ENCODE data around the gene OSBPL8. TPM values are rescaled to one million over a fixed set of nuclear protein-coding genes. Genes with fewer than 3 reads are reported as not detected.

The OSBPL8 gene
- total and polyA plus RNA-seq, 7 donors, result 7.6 to 64.3 (median 44.8) TPM

- Histone ChIP-seq H3K27me3 (no peaks in the 10 kb centered on the region), H3K4me3 (no peak overlapping the region), H3K4me1 (no peaks in the 10 kb centered on the region), H3K9me3 (no peaks in the 10 kb centered on the region), H3K36me3 (no peaks in the 10 kb centered on the region), H3K27ac (no peak overlapping the region)
- no peak for TF ChIP-seq POLR2AphosphoS5 (IDR thresholded peaks at IDR 0.05)
- TF ChIP-seq EP300 (IDR thresholded peaks at IDR 0.05), result no peak
- TF ChIP-seq POLR2A (IDR thresholded peaks at IDR 0.05), result no peak
- TF ChIP-seq, protein P1, sequence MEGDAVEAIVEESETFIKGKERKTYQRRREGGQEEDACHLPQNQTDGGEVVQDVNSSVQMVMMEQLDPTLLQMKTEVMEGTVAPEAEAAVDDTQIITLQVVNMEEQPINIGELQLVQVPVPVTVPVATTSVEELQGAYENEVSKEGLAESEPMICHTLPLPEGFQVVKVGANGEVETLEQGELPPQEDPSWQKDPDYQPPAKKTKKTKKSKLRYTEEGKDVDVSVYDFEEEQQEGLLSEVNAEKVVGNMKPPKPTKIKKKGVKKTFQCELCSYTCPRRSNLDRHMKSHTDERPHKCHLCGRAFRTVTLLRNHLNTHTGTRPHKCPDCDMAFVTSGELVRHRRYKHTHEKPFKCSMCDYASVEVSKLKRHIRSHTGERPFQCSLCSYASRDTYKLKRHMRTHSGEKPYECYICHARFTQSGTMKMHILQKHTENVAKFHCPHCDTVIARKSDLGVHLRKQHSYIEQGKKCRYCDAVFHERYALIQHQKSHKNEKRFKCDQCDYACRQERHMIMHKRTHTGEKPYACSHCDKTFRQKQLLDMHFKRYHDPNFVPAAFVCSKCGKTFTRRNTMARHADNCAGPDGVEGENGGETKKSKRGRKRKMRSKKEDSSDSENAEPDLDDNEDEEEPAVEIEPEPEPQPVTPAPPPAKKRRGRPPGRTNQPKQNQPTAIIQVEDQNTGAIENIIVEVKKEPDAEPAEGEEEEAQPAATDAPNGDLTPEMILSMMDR (IDR thresholded peaks at IDR 0.05), result no peak
- intact Hi-C loops (cut with DNase I), result no loop called here
- WGBS, 2 donors, result 57 to 84% methylated on average over 3 of the region's 3 CpGs
- DNase-seq, result no peak
These were observed 250.7 kb downstream of the OSBPL8 start for GRCh38 chr12:76308866-76309265.

DNA sequence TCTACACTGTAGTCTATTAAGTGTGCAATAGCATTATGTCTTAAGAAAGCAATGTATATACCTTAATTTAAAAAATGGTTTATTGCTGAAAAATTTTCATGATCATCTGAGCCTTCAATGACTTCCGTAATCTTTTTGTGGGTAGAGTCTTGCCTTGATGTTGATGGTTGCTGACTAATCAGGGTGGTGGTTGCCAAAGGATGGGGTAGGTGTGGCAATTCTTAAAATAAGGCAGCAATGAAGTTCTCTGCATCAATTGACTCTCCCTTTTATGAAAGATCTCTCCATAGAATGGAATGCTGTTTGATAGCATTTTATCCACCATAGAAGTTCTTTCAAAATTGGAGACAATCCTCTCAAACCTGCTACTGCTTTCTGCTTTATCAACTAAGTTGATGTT, 252.5 kb downstream of the OSBPL8 start:
- H3K27ac ChIP-seq, result no peak overlapping the region
- H3K9me3 ChIP-seq, result no peaks in the 10 kb centered on the region
- intact Hi-C loops (cut with DNase I), result no loop called here
- DNase-seq, result no peak
- H3K4me3 ChIP-seq, result no peak overlapping the region
- no peak for TF ChIP-seq EP300 (IDR thresholded peaks at IDR 0.05)
- TF ChIP-seq, protein P1 (IDR thresholded peaks at IDR 0.05), result no peak
- TF ChIP-seq POLR2A (IDR thresholded peaks at IDR 0.05), result no peak
- TF ChIP-seq POLR2AphosphoS5 (IDR thresholded peaks at IDR 0.05), result no peak
- H3K4me1 ChIP-seq, result no peaks in the 10 kb centered on the region
- whole genome bisulfite sequencing, 2 donors, result 91 to 94% methylated on average over 1 of the region's 1 CpG
- no peaks in the 10 kb centered on the region for H3K36me3 ChIP-seq
- no peaks in the 10 kb centered on the region for H3K27me3 ChIP-seq

DNA sequence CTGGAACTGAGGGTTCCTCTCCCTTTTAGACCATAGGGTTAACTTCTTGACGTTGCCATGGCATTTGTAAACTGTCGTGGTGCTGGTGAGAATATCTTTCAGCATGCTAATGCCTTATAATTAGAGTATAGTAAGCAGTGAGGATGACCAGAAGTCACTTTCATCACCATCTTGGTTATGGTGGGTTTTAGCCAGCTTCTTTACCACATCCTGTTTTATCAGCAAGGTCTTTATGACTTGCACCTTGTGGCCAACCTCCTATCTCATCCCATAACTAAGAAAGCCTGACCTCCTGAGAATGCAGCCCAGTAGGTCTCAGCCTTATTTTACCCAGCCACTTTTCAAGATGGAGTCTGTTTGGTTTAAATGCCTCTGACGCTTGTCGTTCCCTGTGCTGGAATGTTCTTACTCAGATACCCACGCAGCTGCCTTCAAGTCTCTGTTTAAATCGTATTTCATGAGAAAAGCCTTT, 255.5 kb downstream of the OSBPL8 start:
- WGBS, 2 donors, result 85 to 89% methylated on average over 6 of the region's 6 CpGs
- no peaks in the 10 kb centered on the region for H3K9me3 ChIP-seq
- H3K27ac ChIP-seq, result no peak overlapping the region
- no peaks in the 10 kb centered on the region for H3K4me1 ChIP-seq
- TF ChIP-seq, protein P1 (IDR thresholded peaks at IDR 0.05), result no peak
- TF ChIP-seq POLR2A (IDR thresholded peaks at IDR 0.05) (no peak), EP300 (IDR thresholded peaks at IDR 0.05) (no peak), POLR2AphosphoS5 (IDR thresholded peaks at IDR 0.05) (no peak)
- H3K36me3 ChIP-seq, result no peaks in the 10 kb centered on the region
- no peaks in the 10 kb centered on the region for H3K27me3 ChIP-seq
- intact Hi-C loops (cut with DNase I), result no loop called here
- no peak for DNase-seq
- no peak overlapping the region for H3K4me3 ChIP-seq

DNA sequence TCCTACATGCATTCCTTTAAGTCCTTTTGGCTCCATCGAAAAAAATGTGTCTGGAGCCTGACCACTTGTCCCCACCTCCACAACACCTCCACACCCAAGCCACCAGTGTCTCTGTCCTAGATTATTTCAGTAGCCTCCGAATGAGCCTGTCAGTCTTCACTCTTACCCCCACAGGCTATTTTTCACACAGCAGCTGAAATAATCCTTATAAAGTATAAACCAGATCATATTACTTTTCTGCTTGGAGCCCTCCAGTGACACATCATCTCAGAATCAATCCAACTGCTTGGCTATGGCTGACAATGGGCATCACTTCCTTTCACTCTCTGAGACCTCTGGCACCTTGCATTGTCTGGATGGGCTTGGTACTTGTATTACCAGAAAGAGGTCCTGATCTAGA, 256.2 kb downstream of the OSBPL8 start:
- Histone ChIP-seq H3K4me1 (no peaks in the 10 kb centered on the region), H3K4me3 (no peak overlapping the region), H3K27ac (no peak overlapping the region), H3K36me3 (no peaks in the 10 kb centered on the region), H3K9me3 (no peaks in the 10 kb centered on the region), H3K27me3 (no peaks in the 10 kb centered on the region)
- no peak for DNase-seq
- intact Hi-C loops (cut with DNase I), result no loop called here
- no peak for TF ChIP-seq EP300 (IDR thresholded peaks at IDR 0.05)
- TF ChIP-seq POLR2A (IDR thresholded peaks at IDR 0.05), result no peak
- 89 to 91% methylated on average over 2 of the region's 2 CpGs for WGBS, 2 donors

Small RNA genes within 50 kb of the gene (small RNA-seq; reads per million reads assigned to genes)
- gene RN7SKP172, result 0 reads per million in 3 donors

Other genes with a start within 250 kb of the OSBPL8 start
- 10 to 100 TPM in 3 of 4 donors, 1 to 10 TPM in 1; 6.1 to 15.0 (median 12.9) TPM for gene BBS10, start 211.4 kb downstream of the OSBPL8 start, total RNA-seq
- 1 to 10 TPM; 1.2 to 3.5 (median 1.2) TPM for gene BBS10, start 211.4 kb downstream of the OSBPL8 start, polyA plus RNA-seq
- gene ZDHHC17, start 204.3 kb upstream of the OSBPL8 start, total RNA-seq, result 10 to 100 TPM; 38.6 to 54.3 (median 49.1) TPM
- 1 to 10 TPM in 2 of 3 donors, under 1 TPM in 1; 0.92 to 8.2 (median 5.4) TPM for gene ZDHHC17, start 204.3 kb upstream of the OSBPL8 start, polyA plus RNA-seq

Measured in sigmoid colon (tissue), 7 donors.